Stimulated activated CD8-positive, alpha-beta memory T cell treated with anti-CD3 and anti-CD28 coated beads, Interleukin-4, amount 100 ng/mL, for 1 hour (primary cell): ENCODE results near the gene TMEM203.
A peak's percentile ranks its signal among the peaks of the same experiment; 100 is the strongest.

ENCODE experiments used
- DNase-seq, 2 donors: peaks; one replicate each; pipeline ENCODE4 v3.0.0-alpha.2; 2020; ENCODE audit warnings: low read depth in 2 of 2, low spot score in 1 of 2

Gene TMEM203

DNA sequence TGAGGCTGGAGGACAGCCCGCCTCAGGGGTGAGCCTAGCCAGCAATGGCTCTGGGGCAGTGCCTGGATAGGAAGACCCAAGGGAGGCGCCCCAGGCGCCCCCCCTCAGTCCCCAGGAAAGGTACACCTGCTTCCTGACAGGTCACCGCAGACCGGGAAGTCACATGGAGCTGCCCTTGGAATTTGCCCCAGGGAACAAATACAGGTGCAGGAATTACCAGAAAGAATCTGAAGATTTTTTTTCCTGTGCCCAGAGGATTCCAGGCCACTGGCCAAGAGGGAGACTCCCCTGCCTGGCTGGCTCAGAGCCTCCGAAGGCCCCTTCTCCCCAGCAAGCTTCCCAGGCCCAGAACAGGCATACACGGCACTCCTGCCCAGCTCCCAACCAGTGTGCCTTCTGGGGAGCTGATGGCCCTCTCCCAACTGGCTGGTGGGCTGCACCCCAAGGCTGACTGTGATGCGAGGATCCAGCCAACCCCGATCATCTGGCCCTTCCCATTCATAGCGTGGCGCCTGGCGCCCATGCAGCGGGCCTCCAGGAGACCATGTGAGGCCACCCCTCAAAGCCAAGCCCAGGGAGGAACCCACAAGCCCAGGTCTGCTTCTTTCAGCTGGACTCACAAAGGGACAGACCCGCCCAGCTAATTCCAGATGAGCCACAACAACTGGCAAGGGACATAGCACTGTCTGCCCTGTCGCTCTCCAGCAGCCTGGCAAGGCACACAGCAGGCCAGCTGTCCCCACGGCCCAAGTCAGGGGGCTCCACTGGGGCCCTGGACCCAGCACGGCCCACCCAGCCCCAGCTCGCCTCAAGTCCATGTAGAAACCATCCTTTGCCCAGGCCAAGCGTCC, 7.2 kb downstream of the TMEM203 start:
- no peak for DNase-seq

DNA sequence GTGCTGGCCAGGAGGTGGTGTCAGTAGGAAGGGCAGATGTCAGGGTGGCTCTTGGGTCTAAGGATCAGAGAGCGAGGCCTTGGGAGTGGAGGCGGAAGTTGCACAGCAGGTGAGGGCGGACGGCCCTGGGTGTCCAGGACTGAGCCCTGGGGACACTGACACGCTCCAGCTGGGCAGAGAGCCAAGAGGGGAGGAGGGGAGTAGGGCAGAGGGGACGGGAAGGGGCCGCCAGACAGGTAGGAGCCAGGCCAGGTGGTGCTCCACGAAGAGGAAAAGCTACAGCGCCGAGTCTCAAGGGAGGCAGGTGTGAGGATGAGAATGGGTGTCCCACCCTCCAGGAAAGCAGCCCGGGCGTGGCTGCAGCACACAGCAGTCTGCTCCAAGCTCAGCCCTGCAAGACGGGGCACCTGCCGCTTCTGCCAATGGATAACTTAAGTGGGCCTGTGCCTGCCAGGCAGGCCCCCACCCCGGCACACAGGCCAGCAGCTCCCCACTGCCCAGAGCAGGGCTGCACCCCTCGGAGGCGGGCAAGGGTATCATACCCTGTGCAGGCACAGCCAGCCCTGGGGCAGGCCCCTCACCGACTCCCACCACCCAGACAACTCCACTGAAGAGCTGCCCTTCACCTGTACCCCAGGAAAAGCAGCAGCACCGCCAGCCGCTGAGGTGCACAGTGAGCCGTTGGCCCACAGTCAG, 9.8 kb downstream of the TMEM203 start:
- DNase-seq, result no peak

DNA sequence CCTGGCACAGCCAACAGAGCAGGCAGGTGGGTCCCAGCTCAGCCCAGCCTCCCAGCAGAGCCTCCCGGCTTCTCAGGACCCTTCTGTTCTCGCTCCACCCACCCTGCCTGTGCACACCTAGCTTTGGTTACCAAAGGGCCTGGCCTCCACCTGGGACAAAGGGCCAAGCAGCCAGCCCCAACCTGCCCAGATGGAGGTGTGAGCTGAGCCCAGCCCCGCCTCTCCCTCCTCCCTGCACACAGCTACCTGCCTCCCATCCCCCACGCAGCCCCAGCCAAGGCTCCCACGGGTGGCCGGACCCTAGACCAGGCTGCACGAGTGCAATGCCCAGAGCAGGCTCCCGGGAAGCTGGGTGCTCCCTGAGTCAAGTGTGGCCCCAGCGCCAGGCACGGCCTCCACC, 10.5 kb downstream of the TMEM203 start:
- DNase-seq, result no peak

DNA sequence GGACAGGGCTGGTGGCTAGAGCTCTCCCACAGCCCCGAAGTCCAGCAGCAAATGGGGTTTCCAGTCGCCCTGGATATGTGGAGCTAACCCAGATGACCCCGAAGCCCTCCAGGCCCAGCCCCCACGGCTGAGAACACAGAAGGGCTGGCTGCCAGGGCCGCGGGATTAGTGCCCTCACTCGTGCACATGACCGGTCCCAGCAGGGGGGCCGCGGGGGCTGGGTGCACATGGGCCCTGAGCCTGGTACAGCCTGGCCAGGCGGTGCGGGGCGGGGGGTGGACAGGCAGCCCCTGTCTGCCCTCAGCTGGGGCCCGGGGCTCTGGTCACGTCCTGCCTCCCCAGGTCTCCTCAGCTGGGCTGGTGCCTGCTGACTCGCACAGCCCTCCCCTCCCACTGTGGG, 11.1 kb downstream of the TMEM203 start:
- DNase-seq, result no peak

DNA sequence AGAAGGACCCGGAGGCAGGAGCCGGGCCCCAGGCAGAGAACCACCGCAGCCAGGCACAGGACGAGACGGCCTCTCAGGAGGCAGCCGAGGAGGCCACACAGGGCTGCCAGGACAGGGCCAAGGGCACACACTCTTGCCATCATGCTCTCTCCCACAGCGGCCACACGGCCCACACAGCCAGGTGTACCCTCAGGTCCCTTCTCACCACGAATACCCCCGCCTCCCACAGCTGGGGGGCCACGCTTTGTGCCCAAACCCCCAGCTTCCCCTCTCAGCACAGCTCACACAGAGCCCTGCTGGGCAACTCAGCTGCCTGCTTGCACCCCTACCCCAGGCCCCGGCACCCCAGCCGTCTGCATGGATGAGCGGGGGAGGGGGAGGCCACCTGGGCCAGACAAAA, 11.7 kb downstream of the TMEM203 start:
- DNase-seq, result no peak

DNA sequence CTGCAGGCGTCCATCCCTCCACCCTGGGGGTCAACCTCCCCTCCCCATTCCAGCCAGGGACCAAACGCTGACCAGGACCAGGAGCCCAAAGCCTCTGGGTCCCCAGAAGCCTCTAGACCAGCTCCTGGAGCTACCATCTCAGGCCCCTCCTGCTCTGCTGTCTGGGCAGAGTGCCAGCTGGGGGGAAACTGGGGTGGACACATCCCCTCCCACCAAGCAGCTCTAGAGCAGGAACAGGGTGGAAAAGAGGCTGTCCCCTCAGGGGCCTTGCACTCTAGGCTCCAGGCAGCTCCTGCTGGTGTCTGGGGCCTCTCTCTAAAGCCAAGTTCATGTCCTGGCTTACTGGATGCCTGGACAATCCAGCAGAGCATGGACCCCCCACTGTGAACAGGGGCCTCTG, 12.6 kb downstream of the TMEM203 start:
- no peak for DNase-seq

DNA sequence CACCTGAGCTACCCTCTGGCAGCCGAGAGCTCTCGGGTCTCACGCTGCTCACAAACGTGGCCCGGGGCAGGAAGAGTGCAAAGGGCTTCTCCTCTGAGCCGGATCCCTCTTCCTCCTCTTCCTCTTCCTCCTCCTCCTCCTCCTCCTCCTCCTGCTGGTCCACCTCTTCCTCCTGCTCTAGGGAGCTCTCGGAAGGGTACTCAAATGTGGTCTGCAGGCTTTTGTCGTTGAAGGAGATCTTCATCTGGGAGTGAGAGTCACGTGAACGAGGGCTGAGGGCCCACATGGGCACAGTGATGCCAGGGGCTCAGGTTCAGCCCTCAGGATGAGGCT, 13.0 kb downstream of the TMEM203 start:
- DNase-seq, result no peak

DNA sequence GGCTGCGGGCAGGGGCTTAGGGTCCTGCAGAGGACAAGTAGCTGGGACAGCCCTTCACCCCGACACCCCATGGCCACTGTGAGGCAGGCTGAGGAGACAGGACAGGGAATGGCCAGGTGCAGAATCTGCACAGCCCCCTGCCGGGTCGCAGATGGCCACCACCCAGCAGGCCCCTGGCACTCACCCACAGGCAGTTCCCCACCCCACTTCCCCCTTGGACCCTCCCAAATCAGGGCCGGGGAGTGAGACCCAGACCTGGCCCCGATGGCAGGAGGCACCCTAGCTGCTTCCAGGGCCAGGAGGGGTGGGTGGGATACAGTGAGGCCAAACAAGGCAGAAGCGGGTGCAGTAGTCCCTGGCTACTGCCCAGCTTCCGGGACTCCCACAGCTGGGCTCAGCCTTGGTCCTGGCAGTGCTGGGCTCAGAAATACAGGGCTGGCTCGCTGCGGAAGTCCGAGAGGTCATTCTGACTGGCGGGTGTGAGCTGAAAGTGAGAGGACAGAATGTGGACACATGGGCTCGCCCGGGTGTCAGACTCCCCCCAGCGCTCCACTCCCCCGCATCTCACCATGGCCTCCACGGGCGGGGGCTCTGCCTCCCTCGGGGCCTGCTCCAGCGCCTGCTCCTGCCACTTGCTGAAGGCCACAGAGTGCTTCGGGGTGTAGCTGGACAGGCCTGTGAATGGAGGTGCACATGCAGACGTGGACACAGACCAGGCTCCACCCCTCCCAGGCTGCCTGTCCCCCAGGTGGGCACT, 13.6 kb downstream of the TMEM203 start:
- DNase-seq, result no peak

DNA sequence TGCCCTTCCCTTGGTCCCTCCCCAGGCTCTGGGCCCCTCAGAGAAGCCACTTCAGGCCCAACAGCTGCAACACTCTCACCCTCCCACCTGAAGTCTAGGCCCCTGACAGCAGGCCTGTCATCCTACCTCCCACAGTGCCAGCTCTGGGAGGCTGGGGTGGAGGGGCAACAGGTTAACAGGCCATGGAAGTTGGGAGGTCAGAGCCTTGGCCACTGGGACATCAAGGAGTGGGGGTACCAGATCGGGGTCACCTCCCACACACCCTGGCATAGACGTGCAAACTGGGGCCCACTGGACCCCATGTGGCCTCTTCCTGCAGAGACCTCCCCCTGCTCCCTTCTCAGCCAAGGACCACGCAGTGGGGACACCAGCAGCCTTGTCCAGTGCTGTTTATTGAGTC, 14.2 kb downstream of the TMEM203 start:
- DNase-seq, result no peak

DNA sequence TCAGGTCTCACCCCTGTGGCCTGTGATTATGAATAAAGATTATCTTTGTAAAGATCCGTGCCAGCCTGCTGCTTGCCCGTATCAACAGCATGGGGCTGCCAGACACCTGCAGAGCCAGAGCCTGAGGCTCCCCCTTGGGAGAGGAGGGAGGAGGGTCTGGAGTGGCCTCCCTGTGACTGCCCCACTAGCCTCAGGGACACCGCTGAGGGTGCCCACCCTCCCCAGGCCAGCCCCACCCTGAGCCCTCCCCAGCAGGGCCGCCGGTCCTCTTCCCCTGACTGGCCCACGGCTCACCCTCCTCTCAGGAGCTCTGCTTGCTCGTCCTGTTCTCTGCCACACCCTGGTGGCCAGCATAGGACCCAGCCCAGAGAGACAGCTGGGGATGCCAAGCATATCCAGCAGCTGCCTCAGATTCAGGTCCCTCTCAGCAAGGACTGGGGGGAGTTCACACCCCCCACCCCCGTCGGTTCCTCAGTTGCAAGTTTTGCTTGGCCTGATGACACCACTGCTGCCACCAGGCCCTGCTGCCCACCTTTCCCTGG, 15.1 kb downstream of the TMEM203 start:
- no peak for DNase-seq

DNA sequence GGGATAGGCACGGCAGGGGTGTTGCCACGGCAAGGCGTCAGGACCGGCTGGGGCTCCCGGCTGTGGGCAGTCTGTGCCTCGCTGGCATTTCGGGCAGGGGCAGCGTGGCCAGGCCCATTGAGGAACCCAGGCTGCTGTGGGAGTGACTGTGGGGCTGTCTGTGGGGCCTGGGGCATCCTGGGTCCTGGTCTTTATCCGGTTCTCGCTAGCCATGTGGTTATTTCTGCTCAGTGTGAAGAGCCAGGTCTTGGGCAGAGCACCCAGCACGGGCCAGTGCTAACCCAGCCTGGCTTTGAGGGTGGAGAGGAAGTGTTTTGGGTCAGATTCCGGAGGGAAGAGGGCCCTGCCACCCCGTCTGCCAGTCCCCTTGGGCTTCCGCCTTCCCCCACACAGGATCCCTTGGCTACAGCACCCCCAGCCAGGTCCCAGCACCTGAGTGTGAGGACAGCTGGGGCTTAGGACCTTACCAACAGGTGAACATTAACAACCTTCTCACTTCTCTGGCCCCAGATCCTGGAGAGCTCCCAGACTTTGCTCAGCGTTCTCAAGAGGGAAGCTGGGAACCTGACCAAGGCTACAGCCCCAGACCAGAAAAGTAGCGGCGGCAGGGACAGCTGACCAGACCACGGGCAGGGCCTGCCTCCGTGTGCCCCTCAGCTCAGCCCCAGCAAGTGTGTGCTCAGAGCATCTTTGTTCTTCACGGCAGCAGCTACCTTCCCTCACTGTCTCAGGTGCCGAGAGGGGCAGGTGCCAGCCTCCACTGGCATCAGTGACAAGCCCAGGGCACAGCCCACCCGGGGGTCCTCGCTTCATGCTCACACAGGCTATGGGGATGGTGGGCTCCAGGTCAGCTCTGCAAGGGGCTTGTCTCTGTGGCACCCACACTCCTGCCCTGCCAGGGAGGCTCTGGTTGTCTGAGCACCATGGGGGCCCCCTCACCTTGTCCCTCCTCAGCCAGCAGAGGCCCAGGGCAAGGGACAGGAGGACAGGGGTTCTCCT, 15.9 kb downstream of the TMEM203 start:
- DNase-seq, result no peak

DNA sequence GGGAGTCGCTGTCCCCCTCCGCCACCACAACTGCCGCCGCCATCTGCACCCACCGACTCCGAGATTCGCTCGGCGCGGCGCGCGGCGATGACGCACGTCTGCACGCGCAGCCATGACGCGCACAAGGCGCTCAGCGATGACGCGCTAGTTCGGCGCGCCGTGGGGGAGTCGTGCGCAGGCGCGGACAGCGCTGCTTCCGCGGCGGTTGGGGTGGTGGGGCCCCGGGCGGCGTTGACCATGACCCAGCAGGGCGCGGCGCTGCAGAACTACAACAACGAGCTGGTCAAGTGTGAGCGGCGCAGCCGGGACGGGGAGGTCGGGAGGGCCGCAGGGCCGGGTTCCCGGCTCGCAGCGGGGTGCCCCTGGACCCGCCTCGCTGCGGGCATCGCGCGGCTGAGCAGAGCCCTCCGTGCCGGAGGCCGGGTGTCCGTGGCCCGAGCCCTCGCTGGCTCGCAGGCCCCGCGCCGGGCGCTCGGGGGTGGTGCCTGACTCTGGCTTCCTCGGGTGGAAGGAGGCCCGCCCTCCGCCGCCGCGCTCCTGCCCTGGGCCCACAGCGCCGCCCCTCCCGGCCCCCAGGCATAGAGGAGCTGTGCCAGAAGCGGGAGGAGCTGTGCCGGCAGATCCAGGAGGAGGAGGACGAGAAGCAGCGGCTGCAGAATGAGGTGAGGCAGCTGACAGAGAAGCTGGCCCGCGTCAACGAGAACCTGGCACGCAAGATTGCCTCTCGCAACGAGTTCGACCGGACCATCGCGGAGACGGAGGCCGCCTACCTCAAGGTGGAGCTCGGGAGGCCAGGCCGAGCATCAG, 16.8 kb downstream of the TMEM203 start, which contains the start of the genes ANAPC2 and SSNA1:
Gene ANAPC2 (minus strand): TSS at position 71 of the 807 bp plus-strand sequence. CDS start 28 bp downstream, at position 43.
Gene SSNA1 (plus strand): TSS at position 187 of the 807 bp plus-strand sequence. CDS start 51 bp downstream, at position 238.
- DNase-seq, result peak; percentile 75 to 85

DNA sequence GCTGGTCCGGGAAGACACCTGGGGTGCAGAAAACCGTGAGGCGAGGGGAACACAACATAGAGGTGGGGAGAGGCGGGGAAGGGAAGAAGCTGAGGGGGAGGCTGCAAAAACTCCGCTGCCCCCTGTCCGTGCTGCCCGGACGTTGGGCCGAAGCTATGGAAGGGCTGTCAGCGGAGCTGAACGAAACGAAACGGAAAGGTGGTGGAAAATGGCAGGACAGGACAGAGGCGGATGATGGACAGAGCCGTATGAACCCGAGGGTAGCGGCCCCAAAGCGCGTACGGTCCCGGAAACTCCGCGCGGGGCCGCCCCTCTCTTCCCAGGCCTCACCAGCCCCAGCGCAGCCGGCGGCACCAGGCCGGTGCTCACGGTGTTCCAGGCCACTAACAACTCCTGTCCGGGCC, 17.4 kb downstream of the TMEM203 start:
- DNase-seq, result no peak

DNA sequence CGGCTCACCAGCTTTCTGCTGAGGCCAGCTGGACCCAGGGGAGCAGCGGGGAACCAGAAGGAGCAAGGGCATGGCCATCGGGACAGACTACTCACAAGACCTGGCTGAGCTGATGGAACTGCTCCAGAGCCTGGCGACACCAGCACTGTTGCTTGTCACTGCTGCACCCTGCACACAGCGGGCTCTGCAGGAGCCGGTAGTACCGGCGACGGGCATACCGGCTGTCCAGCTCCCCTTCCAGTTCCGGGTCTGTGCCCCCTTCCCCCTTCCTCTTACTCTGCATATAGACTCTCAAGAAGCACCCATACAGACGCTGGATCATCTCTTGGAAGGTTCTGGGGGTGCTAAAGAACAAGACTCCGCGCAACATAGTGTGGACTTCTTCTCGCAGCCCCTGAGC, 18.1 kb downstream of the TMEM203 start:
- DNase-seq, result no peak

DNA sequence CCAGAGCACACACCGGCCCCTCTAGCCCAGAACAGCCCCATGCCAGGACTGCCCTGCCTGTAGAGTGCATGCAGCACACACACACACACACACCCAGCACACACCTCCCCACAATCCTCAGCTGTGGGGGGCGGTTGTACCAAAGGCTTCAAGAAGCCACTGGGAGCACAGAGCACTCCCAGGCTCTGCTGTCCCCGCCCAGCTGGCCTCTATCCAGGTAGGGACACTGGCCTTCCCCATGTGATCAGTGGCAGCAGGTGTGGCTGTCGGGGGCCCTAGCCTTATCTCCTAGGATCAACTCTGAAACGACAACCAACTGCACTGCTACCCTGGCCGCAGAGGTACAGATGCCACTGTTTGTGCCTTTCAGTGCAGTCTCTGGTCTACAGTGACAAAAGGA, 19.1 kb downstream of the TMEM203 start:
- no peak for DNase-seq

DNA sequence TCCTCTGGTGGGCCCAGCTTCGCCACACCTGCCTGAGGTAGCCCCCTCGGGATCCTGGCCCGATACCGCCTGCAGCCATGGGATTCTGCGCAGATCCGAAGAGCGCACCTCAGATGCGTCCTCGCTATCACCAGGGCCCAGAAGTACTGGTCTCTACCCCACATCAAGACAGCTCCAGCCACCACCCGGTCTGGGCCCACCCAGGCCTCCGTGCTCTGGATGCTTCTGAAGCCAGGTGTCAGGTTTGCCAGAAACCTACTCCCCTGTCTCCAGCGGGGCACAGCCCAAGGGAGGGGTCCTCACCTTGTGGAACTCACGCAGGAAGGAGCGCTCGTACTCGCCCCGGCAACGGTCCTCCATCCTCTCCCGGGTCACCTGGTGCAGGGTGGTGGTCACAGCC, 19.5 kb downstream of the TMEM203 start:
- no peak for DNase-seq

DNA sequence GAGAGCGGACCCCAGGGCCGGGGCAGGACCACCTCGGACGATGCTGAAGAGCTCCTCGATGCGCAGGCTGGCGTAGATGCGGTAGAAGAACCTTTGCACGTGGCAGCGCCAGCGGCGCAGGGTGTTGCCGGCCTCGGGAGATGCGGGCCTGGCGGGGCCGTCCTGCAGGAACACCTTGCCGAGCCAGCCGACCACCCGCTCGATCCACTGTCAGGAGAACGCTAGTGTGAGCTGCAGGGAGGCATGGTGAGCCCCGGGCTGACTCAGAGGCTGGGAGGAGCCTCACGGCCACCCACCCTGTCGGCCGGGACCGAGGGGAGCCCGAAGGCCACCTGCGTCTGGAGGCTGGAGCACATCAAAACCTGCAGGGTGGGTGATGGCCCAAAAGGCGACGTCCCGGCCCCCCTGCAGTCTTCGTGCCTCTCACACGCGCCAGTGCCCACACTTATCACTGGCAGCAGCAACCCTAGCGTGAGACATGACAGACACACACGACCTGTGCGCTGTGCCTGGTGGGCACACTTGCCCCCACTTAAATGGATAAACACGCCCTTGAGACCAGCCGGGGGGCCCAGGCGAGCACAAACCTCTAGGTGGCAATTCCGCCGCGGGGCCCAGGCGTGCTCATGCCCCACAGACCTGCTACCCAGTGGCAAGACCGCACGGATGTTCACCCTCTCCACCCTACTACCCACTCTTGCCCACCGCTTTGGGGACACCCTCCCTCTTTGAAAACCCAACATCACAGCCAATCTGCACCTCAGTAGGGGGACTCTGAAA, 20.4 kb downstream of the TMEM203 start:
- no peak for DNase-seq

DNA sequence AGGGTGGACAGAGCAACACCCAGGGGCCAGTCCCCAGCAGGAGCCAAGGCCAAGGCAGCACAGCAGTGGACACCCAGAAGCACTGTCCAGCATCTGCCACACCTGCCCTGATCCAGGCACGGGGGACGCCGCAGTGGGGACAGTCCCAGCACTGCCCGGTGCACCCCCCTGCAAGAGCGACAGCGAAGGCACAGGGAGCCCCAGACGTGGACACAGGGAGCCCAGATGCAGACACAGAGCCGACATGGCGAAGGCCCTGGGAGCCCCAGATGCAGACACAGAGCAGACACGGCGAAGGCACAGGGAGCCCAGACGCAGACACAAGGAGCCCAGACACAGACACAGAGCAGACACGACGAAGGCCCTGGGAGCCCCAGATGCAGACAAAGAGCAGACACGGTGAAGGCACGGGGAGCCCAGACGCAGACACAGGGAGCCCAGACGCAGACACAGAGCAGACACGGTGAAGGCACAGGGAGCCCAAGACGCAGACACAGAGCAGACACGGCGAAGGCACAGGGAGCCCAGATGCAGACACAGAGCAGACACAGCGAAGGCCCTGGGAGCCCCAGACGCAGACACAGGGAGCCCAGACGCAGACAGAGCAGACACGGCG, 21.4 kb downstream of the TMEM203 start:
- DNase-seq, result no peak
